HG03354 (cell line): ENCODE results near the gene RABGAP1L.

ENCODE experiments used
- ATAC-seq: cut with Tn5 transposase; IDR thresholded peaks from one replicate; pipeline ENCODE4 v1.9.1; 2021; ENCODE audit warnings: mild to moderate bottlenecking; ENCODE audit not compliant: unreplicated experiment, poor library complexity, severe bottlenecking

Gene RABGAP1L

GRCh38 chr1:174191349-174191862, 32.1 kb downstream of the RABGAP1L start:
- no peak for ATAC-seq

- ATAC-seq, result no peak
Observed at GRCh38 chr1:174194461-174194860, 35.1 kb downstream of the RABGAP1L start.

- ATAC-seq, result no peak
Observed at GRCh38 chr1:174197088-174197487, 37.8 kb downstream of the RABGAP1L start.

- no peak for ATAC-seq
Observed at GRCh38 chr1:174197547-174197946, 38.2 kb downstream of the RABGAP1L start.

GRCh38 chr1:174198202-174198601, 38.9 kb downstream of the RABGAP1L start:
- no peak for ATAC-seq

- no peak for ATAC-seq
Observed at GRCh38 chr1:174200746-174201145, 41.4 kb downstream of the RABGAP1L start.

GRCh38 chr1:174204697-174205308, 45.5 kb downstream of the RABGAP1L start:
- no peak for ATAC-seq

GRCh38 chr1:174206148-174206836, 47.0 kb downstream of the RABGAP1L start:
- ATAC-seq, result no peak

- ATAC-seq, result peak; percentile 89
Observed at GRCh38 chr1:174209347-174210187, 50.2 kb downstream of the RABGAP1L start.

- ATAC-seq, result no peak
Observed at GRCh38 chr1:174211486-174211885, 52.2 kb downstream of the RABGAP1L start.

GRCh38 chr1:174215766-174216165, 56.4 kb downstream of the RABGAP1L start:
- ATAC-seq, result no peak

GRCh38 chr1:174217248-174217647, 57.9 kb downstream of the RABGAP1L start:
- ATAC-seq, result peak; percentile 12

GRCh38 chr1:174217787-174218574, 58.7 kb downstream of the RABGAP1L start:
- peak; percentile 66 for ATAC-seq

GRCh38 chr1:174218983-174219382, 59.7 kb downstream of the RABGAP1L start:
- ATAC-seq, result no peak

- no peak for ATAC-seq
Observed at GRCh38 chr1:174219606-174220370, 60.5 kb downstream of the RABGAP1L start.

- no peak for ATAC-seq
Observed at GRCh38 chr1:174221681-174222080, 62.4 kb downstream of the RABGAP1L start.

- ATAC-seq, result no peak
Observed at GRCh38 chr1:174222166-174222949, 63.0 kb downstream of the RABGAP1L start.

- no peak for ATAC-seq
Observed at GRCh38 chr1:174224641-174225040, 65.3 kb downstream of the RABGAP1L start.
